CD14-positive monocyte (primary cell): Measurements from ENCODE around the gene C6orf132. TPM values are rescaled to one million over a fixed set of nuclear protein-coding genes. Genes with fewer than 3 reads are reported as not detected.

ENCODE experiments used
- DNase-seq, 3 donors: peaks; one replicate each; pipeline ENCODE4 v3.0.0-alpha.2; 2011 to 2022
- H2AFZ ChIP-seq: 2 replicates; pipeline ENCODE4 v1.6.0; 2012; ENCODE audit warnings: mild to moderate bottlenecking, low read depth, low read length, inconsistent platforms; ENCODE audit not compliant: insufficient read depth, poor library complexity, severe bottlenecking
- H3K27ac ChIP-seq, 2 donors: 1 replicate in 1 of 2; 2 replicates in 1 of 2; pipeline ENCODE4 v1.5.1; 2012 to 2013; ENCODE audit warnings: low read length in 2 of 2, control low read depth in 1 of 2, inconsistent platforms in 1 of 2, low read depth in 1 of 2, mild to moderate bottlenecking in 1 of 2
- H3K27me3 ChIP-seq, 2 donors: one replicate each; pipeline versions ENCODE4 v1.6.0 to v1.6.1; 2011 to 2013; ENCODE audit warnings: low read length in 2 of 2; ENCODE audit not compliant: control insufficient read depth in 2 of 2, insufficient read depth in 2 of 2
- H3K36me3 ChIP-seq, 2 donors: replicated peaks in 1 of 2; 1 replicate in 1 of 2; 2 replicates in 1 of 2; pipeline versions ENCODE4 v1.5.1 to v1.6.1; 2012 to 2013; ENCODE audit warnings: low read length in 2 of 2, control low read depth in 1 of 2, inconsistent platforms in 1 of 2, mild to moderate bottlenecking in 1 of 2; ENCODE audit not compliant: insufficient read depth in 2 of 2, control insufficient read depth in 1 of 2
- H3K4me1 ChIP-seq, 2 donors: 1 replicate in 1 of 2; 2 replicates in 1 of 2; pipeline versions ENCODE4 v1.5.1 to v1.6.1; 2012 to 2013; ENCODE audit warnings: low read length in 2 of 2, control low read depth in 1 of 2, inconsistent platforms in 1 of 2, mild to moderate bottlenecking in 1 of 2, moderate library complexity in 1 of 2; ENCODE audit not compliant: insufficient read depth in 2 of 2, control insufficient read depth in 1 of 2
- H3K4me2 ChIP-seq: replicated peaks from 2 replicates; pipeline ENCODE3; 2012; ENCODE audit warnings: low read length, moderate library complexity, mild to moderate bottlenecking; ENCODE audit not compliant: poor library complexity, severe bottlenecking; ENCODE audit errors: extremely low read depth
- H3K4me3 ChIP-seq, 3 experiments: fragments of 200-600 bp in 1 of 3; sonication (generic) in 1 of 3; replicated peaks in 1 of 3; 1 replicate in 2 of 3; 2 replicates in 1 of 3; pipeline ENCODE4 v1.5.1; 2011 to 2013; ENCODE audit warnings: low read length in 3 of 3, mild to moderate bottlenecking in 3 of 3, control low read depth in 2 of 3, low read depth in 2 of 3, inconsistent platforms in 1 of 3, moderate library complexity in 1 of 3
- H3K79me2 ChIP-seq: 2 replicates; pipeline ENCODE4 v1.6.0; 2012; ENCODE audit warnings: mild to moderate bottlenecking, control low read depth, inconsistent platforms, low read length, moderate library complexity; ENCODE audit not compliant: insufficient read depth
- H3K9ac ChIP-seq: 2 replicates; pipeline ENCODE4 v1.6.0; 2017; ENCODE audit warnings: low read length, mild to moderate bottlenecking; ENCODE audit not compliant: insufficient read depth, poor library complexity, severe bottlenecking
- H3K9me3 ChIP-seq, 2 donors: replicated peaks in 1 of 2; 1 replicate in 1 of 2; 2 replicates in 1 of 2; pipeline versions ENCODE4 v1.5.1 to v1.6.1; 2012 to 2013; ENCODE audit warnings: low read length in 2 of 2, control low read depth in 1 of 2; ENCODE audit not compliant: control insufficient read depth in 1 of 2, insufficient read depth in 1 of 2
- H4K20me1 ChIP-seq: 2 replicates; pipeline ENCODE4 v1.6.0; 2012; ENCODE audit warnings: mild to moderate bottlenecking, low read length, control low read depth, moderate library complexity; ENCODE audit not compliant: insufficient read depth
- H3K27ac Mint-ChIP-seq, 7 donors: one replicate each; pipeline ENCODE4 v1.8.0; 2020; ENCODE audit warnings: mild to moderate bottlenecking in 7 of 7, mixed read lengths in 7 of 7, moderate library complexity in 6 of 7, inconsistent platforms in 2 of 7
- H3K27me3 Mint-ChIP-seq, 3 donors: one replicate each; pipeline ENCODE4 v1.8.0; 2021 to 2022; ENCODE audit warnings: low read depth in 3 of 3, mild to moderate bottlenecking in 3 of 3, mixed read lengths in 3 of 3, moderate library complexity in 3 of 3, inconsistent platforms in 1 of 3
- H3K36me3 Mint-ChIP-seq, 2 donors: one replicate each; pipeline ENCODE4 v1.8.0; 2020; ENCODE audit warnings: mixed read lengths in 2 of 2, inconsistent platforms in 1 of 2, mild to moderate bottlenecking in 1 of 2
- H3K4me1 Mint-ChIP-seq: one replicate; pipeline ENCODE4 v1.8.0; 2020; ENCODE audit warnings: mild to moderate bottlenecking, mixed read lengths
- H3K4me3 Mint-ChIP-seq, 2 donors: one replicate each; pipeline ENCODE4 v1.8.0; 2020; ENCODE audit warnings: mild to moderate bottlenecking in 2 of 2, mixed read lengths in 2 of 2, moderate library complexity in 1 of 2
- H3K9me3 Mint-ChIP-seq, 7 donors: one replicate each; pipeline ENCODE4 v1.8.0; 2020 to 2022; ENCODE audit warnings: mixed read lengths in 7 of 7, mild to moderate bottlenecking in 6 of 7, moderate library complexity in 6 of 7, inconsistent platforms in 2 of 7
- WGBS: methylation state at CpG from one replicate; pipeline ENCODE4 v1.1.5; 2013; ENCODE audit warnings: missing lambda C conversion rate; ENCODE audit not compliant: insufficient coverage; 5-methylcytosine and 5-hydroxymethylcytosine counted together
- intact Hi-C, 2 donors: fragments of 100-400 bp; cut with micrococcal nuclease; formaldehyde crosslinking; loops; one replicate each; pipeline versions ENCODE4 v1.15.0 to v1.15.1; 2023
- polyA plus RNA-seq, 3 donors: library from polyadenylated mRNA; depleted of rRNA in 1 of 3; unstranded in 2 of 3; stranded (reverse) in 1 of 3; fragments of 300-500 nt in 2 of 3; fragments of >200 nt in 1 of 3; fragmentation: Illumina TruSeq in 2 of 3; gene quantifications; 1 replicate in 2 of 3; 2 replicates in 1 of 3; pipeline ENCODE4 v1.2.3, GENCODE V29; 2012 to 2021
- TF ChIP-seq, protein P1 (sequence below): fragments of 200-600 bp; IDR thresholded peaks from one replicate; pipeline ENCODE4 v1.8.0; 2022; ENCODE audit warnings: antibody characterized with exemption, mild to moderate bottlenecking

Gene C6orf132
- polyA plus RNA-seq, 3 donors, result not detected

DNA sequence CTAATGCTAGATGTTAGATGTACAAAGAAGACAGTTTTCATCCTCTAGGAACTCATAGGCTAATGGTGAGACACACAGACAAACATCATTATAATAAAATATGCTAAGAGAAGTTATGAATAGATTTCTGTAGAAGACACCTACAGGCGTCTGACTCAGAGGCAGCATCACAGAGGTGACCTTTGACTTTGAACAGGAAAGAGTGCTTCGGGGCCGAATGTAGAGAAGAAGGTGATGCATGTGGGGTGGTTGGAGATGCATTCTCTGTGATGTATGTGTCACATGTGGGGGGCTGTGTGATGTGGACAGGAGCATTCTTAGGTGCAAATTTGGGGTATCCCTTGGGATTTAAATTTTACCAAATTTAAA is 37.5 kb upstream of the C6orf132 start:
- no peaks in the 10 kb centered on the region for H3K9me3 Mint-ChIP-seq
- H3K36me3 ChIP-seq, result no peaks in the 10 kb centered on the region
- no peak overlapping the region for H3K27ac ChIP-seq
- intact Hi-C loops, result no loop called here
- peaks cover 4 to 9% (median 5%) of the 10 kb centered on the region in 3 donors for H3K27me3 Mint-ChIP-seq
- peaks cover 0 to 3% of the 10 kb centered on the region in 2 donors for H3K4me1 ChIP-seq
- H4K20me1 ChIP-seq, result no peaks in the 10 kb centered on the region
- H3K4me3 ChIP-seq, result no peak overlapping the region
- H3K27me3 ChIP-seq, result no peaks in the 10 kb centered on the region
- TF ChIP-seq, protein P1, sequence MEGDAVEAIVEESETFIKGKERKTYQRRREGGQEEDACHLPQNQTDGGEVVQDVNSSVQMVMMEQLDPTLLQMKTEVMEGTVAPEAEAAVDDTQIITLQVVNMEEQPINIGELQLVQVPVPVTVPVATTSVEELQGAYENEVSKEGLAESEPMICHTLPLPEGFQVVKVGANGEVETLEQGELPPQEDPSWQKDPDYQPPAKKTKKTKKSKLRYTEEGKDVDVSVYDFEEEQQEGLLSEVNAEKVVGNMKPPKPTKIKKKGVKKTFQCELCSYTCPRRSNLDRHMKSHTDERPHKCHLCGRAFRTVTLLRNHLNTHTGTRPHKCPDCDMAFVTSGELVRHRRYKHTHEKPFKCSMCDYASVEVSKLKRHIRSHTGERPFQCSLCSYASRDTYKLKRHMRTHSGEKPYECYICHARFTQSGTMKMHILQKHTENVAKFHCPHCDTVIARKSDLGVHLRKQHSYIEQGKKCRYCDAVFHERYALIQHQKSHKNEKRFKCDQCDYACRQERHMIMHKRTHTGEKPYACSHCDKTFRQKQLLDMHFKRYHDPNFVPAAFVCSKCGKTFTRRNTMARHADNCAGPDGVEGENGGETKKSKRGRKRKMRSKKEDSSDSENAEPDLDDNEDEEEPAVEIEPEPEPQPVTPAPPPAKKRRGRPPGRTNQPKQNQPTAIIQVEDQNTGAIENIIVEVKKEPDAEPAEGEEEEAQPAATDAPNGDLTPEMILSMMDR, result no peak
- H3K36me3 Mint-ChIP-seq, result no peaks in the 10 kb centered on the region
- H3K4me1 Mint-ChIP-seq, result peaks cover 8% of the 10 kb centered on the region
- WGBS, result 83% methylated on average over 3 of the region's 3 CpGs
- no peak overlapping the region for H3K4me2 ChIP-seq
- H3K9me3 ChIP-seq, result no peaks in the 10 kb centered on the region
- no peak overlapping the region for H3K4me3 Mint-ChIP-seq
- no peak for DNase-seq
- no peak overlapping the region for H3K27ac Mint-ChIP-seq
- H2AFZ ChIP-seq, result no peak overlapping the region
- H3K79me2 ChIP-seq, result no peaks in the 10 kb centered on the region
- no peak overlapping the region for H3K9ac ChIP-seq

DNA sequence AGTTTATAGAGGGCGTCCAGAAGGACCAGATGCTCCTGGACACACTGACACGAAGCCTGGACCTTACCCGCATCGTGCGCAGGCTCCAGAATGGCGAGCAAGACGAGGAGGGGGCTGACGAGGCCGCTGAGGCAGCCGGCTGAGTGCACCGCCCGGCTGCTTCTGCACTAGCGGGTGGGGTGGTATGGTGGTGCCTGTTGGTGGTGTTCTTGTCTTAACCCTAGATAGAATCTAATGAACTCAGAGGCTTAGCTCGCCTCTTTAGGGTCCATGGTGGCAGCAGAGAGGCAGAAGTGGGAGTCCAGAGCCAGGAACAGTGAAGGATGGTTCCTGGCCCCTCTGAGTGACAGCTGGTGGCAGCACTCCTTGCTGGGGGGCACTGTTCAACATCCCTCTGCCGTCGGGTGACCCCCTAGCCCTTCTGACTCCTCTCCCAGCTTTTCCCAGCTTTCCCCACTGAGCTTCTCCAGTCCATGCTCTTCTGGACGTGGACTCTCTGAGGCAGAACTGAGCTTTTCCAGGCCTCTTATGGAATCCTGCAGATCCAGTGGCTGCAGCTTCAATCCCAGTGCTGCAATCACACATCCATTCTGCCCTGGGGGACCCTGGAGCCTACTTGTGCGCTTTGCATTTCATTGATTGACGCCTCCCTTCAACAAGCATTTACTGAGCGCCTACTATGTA is 37.0 kb upstream of the C6orf132 start:
- H3K36me3 Mint-ChIP-seq, result no peaks in the 10 kb centered on the region
- H3K9me3 ChIP-seq, result no peaks in the 10 kb centered on the region
- DNase-seq, result no peak
- no peak overlapping the region for H2AFZ ChIP-seq
- no peaks in the 10 kb centered on the region for H3K9me3 Mint-ChIP-seq
- H3K27ac Mint-ChIP-seq, result no peak overlapping the region
- H3K4me3 ChIP-seq, result no peak overlapping the region
- H4K20me1 ChIP-seq, result no peaks in the 10 kb centered on the region
- H3K4me2 ChIP-seq, result no peak overlapping the region
- no peaks in the 10 kb centered on the region for H3K36me3 ChIP-seq
- H3K9ac ChIP-seq, result no peak overlapping the region
- 96% methylated on average over 17 of the region's 20 CpGs for WGBS
- intact Hi-C loops, result no loop called here
- peaks cover 4 to 9% (median 5%) of the 10 kb centered on the region in 3 donors for H3K27me3 Mint-ChIP-seq
- no peak overlapping the region for H3K27ac ChIP-seq
- H3K4me1 ChIP-seq, result peaks cover 0 to 3% of the 10 kb centered on the region in 2 donors
- TF ChIP-seq, protein P1, result no peak
- H3K4me1 Mint-ChIP-seq, result peaks cover 8% of the 10 kb centered on the region
- H3K27me3 ChIP-seq, result no peaks in the 10 kb centered on the region
- H3K79me2 ChIP-seq, result no peaks in the 10 kb centered on the region
- no peak overlapping the region for H3K4me3 Mint-ChIP-seq
